ENCODE data around the gene SUCO. TPM values are rescaled to one million over a fixed set of nuclear protein-coding genes. Genes with fewer than 3 reads are reported as not detected.

SUCO gene
- total and polyA plus RNA-seq, 2 of the 8 experiments (the other 6 are each of a cell fraction or from before 2014, with no cell fraction given): 8.3 to 35.8 TPM

GRCh38 chr1:172499636-172500141 lies 33.3 kb upstream of the SUCO start:
- Histone ChIP-seq H3K4me3 (ENCODE audit: extremely low read depth in 1 of 4, insufficient read depth in 2 of 4, low read depth in 3 of 4, low read length in 4 of 4) (no peak overlapping the region), H2AK5ac (ENCODE audit: low read depth, low read length) (no peak overlapping the region), H3K23ac (ENCODE audit: insufficient read length) (no peak overlapping the region), H2BK20ac (ENCODE audit: low read length) (no peak overlapping the region), H4K8ac (ENCODE audit: extremely low read depth, insufficient read depth, low read length) (no peak overlapping the region), H4K5ac (ENCODE audit: insufficient read length, low read depth, low read length) (no peak overlapping the region), H3K56ac (replicated peaks; ENCODE audit: insufficient read length, low read depth, low read length) (no peak overlapping the region), H3K9ac (replicated peaks in 1 of 4; ENCODE audit: extremely low read depth in 1 of 4, low read depth in 3 of 4, low read length in 3 of 4) (no peak overlapping the region), H4K91ac (replicated peaks; ENCODE audit: insufficient read length, low read length) (no peak overlapping the region), H3K4ac (replicated peaks; ENCODE audit: insufficient read length, low read depth, low read length) (no peak overlapping the region), H3K79me2 (ENCODE audit: control insufficient read depth in 1 of 2, insufficient read depth in 2 of 2, low read length in 2 of 2) (no peaks in the 10 kb centered on the region), H4K20me1 (replicated peaks in 1 of 2; ENCODE audit: control insufficient read depth in 1 of 2, insufficient read depth in 2 of 2, low read length in 2 of 2) (no peaks in the 10 kb centered on the region), H3K79me1 (ENCODE audit: low read depth, low read length) (no peaks in the 10 kb centered on the region), H2AFZ (ENCODE audit: low read length) (0 out of 2 replicates have a peak overlapping the region, but pooled peaks have one; percentile 19), H3K27me3 (replicated peaks in 1 of 4; ENCODE audit: control insufficient read depth in 3 of 4, extremely low read depth in 1 of 4, insufficient read depth in 3 of 4, low read length in 3 of 4) (no peaks in the 10 kb centered on the region), H3K23me2 (ENCODE audit: low read depth, low read length) (no peaks in the 10 kb centered on the region), H3K4me2 (ENCODE audit: insufficient read depth in 1 of 2, low read depth in 2 of 2, low read length in 2 of 2) (no peak overlapping the region), H2BK15ac (ENCODE audit: low read length) (no peak overlapping the region), H2BK120ac (replicated peaks; ENCODE audit: low read depth, low read length) (no peak overlapping the region), H3K36me3 (ENCODE audit: control insufficient read depth in 2 of 4, insufficient read depth in 4 of 4, low read length in 3 of 4) (no peaks in the 10 kb centered on the region), H3K27ac (ENCODE audit: low read depth, low read length) (no peak overlapping the region), H3K4me1 (replicated peaks in 1 of 4; ENCODE audit: control insufficient read depth in 3 of 4, insufficient read depth in 4 of 4, low read length in 3 of 4) (no peaks in the 10 kb centered on the region; a peak in 2 of 7 replicates), H3K14ac (ENCODE audit: insufficient read length) (no peak overlapping the region), H2BK12ac (ENCODE audit: low read depth, low read length) (no peak overlapping the region), H2BK5ac (ENCODE audit: low read depth, low read length) (no peak overlapping the region), H3K18ac (ENCODE audit: extremely low read depth, low read length) (no peak overlapping the region), H3K9me3 (ENCODE audit: insufficient read depth in 2 of 2, low read depth in 1 of 2, low read length in 1 of 2) (no peaks in the 10 kb centered on the region)
- FAIRE-seq (no peak), DNase-seq (ENCODE audit: low read depth in 1 of 2, low spot score in 2 of 2) (no peak)
- POLR2A ChIA-PET (ENCODE audit: partially characterized antibody): no interaction called here
- CTCF ChIA-PET (ENCODE audit: partially characterized antibody): interaction anchor here (1.0 to 2.0 kb wide), 4 partner anchors 20 to 183 kb away, joined by 3 to 5 read pairs (median 3); no protein-coding TSS in a partner anchor
- WGBS, 2 experiments (ENCODE audit: extremely low coverage in 1 of 2, insufficient coverage in 1 of 2, insufficient read length in 1 of 2, insufficient replicate concordance in 2 of 2, low coverage in 1 of 2, low lambda C conversion rate in 2 of 2, missing lambda C conversion rate in 1 of 2): 79% methylated on average over 3 of the region's 3 CpGs; no CpG with 5 or more reads in 1 of the 2 experiments
- TF ChIP-seq RNF2 (IDR thresholded peaks at IDR 0.05; ENCODE audit: borderline replicate concordance, low read depth, low read length, missing control alignments, poor library complexity, severe bottlenecking) (no peak), TAF1 (IDR thresholded peaks at IDR 0.05; ENCODE audit: low read depth, low read length) (no peak), SIN3A (conservative IDR thresholded peaks at IDR 0.05 in 1 of 2, IDR thresholded peaks at IDR 0.05 in 1 of 2; ENCODE audit: low read depth in 1 of 2, low read length in 2 of 2) (no peak), POU5F1 (IDR thresholded peaks at IDR 0.05; ENCODE audit: low read depth, low read length) (no peak), BACH1 (IDR thresholded peaks at IDR 0.05; ENCODE audit: low read length) (no peak), JUN (IDR thresholded peaks at IDR 0.05; ENCODE audit: low read depth, low read length) (no peak), KDM1A (IDR thresholded peaks at IDR 0.05; ENCODE audit: borderline replicate concordance, low read length) (no peak), SUZ12 (IDR thresholded peaks at IDR 0.05; ENCODE audit: low read length) (no peak), CHD1 (IDR thresholded peaks at IDR 0.05; ENCODE audit: low read depth, low read length) (no peak), CBX5 (IDR thresholded peaks at IDR 0.05; ENCODE audit: low read depth, low read length) (no peak), E2F6 (IDR thresholded peaks at IDR 0.05) (no peak), EGR1 (IDR thresholded peaks at IDR 0.05; ENCODE audit: borderline replicate concordance, low read depth, low read length) (no peak), GABPA (IDR thresholded peaks at IDR 0.05; ENCODE audit: borderline replicate concordance, insufficient read depth, low read length) (no peak)
